ENCODE data around the gene PDGFRB.

DNA sequence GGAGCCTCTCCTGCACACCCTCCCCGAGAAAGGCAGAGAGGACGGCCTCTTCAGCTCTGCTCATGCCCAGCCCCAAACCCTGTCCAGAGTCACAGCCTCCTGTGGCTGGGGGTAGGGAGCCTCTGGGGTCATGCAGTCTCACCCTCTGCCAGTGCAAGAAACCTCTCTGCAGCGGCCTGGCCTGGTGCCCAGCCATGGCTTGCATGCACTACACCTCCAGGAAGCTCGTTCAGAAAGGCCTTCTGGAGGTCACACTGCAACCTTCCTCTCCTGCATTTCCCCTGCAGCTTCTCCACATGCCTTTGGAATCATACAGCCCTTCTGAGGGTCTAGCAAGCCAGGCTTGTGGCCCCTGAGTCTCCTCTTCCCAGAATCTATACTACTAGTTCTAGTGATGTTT is 87.2 kb downstream of the PDGFRB start:
- TF ChIP-seq YY1 (IDR thresholded peaks at IDR 0.05; ENCODE audit: low read depth, low read length) (no peak), CTCF (IDR thresholded peaks at IDR 0.05; ENCODE audit: control extremely low read depth in 1 of 3, insufficient read depth in 1 of 3, low read depth in 1 of 3, low read length in 3 of 3) (no peak), HDAC6 (IDR thresholded peaks at IDR 0.05; ENCODE audit: low read depth, low read length) (no peak)
- TF ChIP-seq, protein P1, sequence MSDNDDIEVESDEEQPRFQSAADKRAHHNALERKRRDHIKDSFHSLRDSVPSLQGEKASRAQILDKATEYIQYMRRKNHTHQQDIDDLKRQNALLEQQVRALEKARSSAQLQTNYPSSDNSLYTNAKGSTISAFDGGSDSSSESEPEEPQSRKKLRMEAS (IDR thresholded peaks at IDR 0.05) = no peak

All from H1 (cell line).